ENCODE data around the gene CNBD2. TPM values are rescaled to one million over a fixed set of nuclear protein-coding genes. Genes with fewer than 3 reads are reported as not detected.
A peak's percentile ranks its signal among the peaks of the same experiment; 100 is the strongest.
"Not testable (repeated sequence)": the region's sequence is repeated elsewhere in the genome, so short reads cannot be mapped to it uniquely, and the experiment has no call there.

Gene CNBD2
- total RNA-seq, 4 donors from 2014 or later = 6.4 to 18.7 (median 8.6) TPM

GRCh38 chr20:35941620-35942019 is 26.8 kb upstream of the CNBD2 start:
- intact Hi-C loops (cut with DNase I; ENCODE audit: low total_unique reads) (no loop called here), in situ Hi-C loops (cut with MboI; ENCODE audit: low sequenced_read_pairs in 4 of 4) (no loop called here)
- TF ChIP-seq CTCF (IDR thresholded peaks at IDR 0.05 in 4 of 5, conservative IDR thresholded peaks at IDR 0.05 in 1 of 5) (no peak), POLR2A (IDR thresholded peaks at IDR 0.05) (no peak)
- no peaks in the 10 kb centered on the region for H3K27me3 ChIP-seq
- H3K9me3 ChIP-seq = no peaks in the 10 kb centered on the region
- H3K4me3 ChIP-seq = no peak overlapping the region
- no peaks in the 10 kb centered on the region for H3K4me1 ChIP-seq
- ATAC-seq (no peak), DNase-seq (no peak)
- peaks cover 0 to 50% of the 10 kb centered on the region in 2 donors for H3K36me3 ChIP-seq
- no peak overlapping the region for H3K27ac ChIP-seq

GRCh38 chr20:35942243-35942642 is 26.1 kb upstream of the CNBD2 start:
- H3K4me3 ChIP-seq = no peak overlapping the region
- TF ChIP-seq POLR2A (IDR thresholded peaks at IDR 0.05) = no peak
- TF ChIP-seq CTCF (IDR thresholded peaks at IDR 0.05 in 4 of 5, conservative IDR thresholded peaks at IDR 0.05 in 1 of 5) = no peak
- ATAC-seq (no peak), DNase-seq (no peak)
- no peaks in the 10 kb centered on the region for H3K4me1 ChIP-seq
- H3K9me3 ChIP-seq = no peaks in the 10 kb centered on the region
- no peak overlapping the region for H3K27ac ChIP-seq
- peaks cover 0 to 53% of the 10 kb centered on the region in 2 donors for H3K36me3 ChIP-seq
- intact Hi-C loops (cut with DNase I; ENCODE audit: low total_unique reads) = no loop called here
- no peaks in the 10 kb centered on the region for H3K27me3 ChIP-seq
- in situ Hi-C loops (cut with MboI; ENCODE audit: low sequenced_read_pairs in 4 of 4) = no loop called here

GRCh38 chr20:35947489-35947888 is 20.9 kb upstream of the CNBD2 start:
- in situ Hi-C loops (cut with MboI; ENCODE audit: low sequenced_read_pairs in 4 of 4) = no loop called here
- TF ChIP-seq POLR2A (IDR thresholded peaks at IDR 0.05) (no peak), CTCF (IDR thresholded peaks at IDR 0.05 in 4 of 5, conservative IDR thresholded peaks at IDR 0.05 in 1 of 5) (peak in 1 of 5 experiments; percentile 10)
- Histone ChIP-seq H3K9me3 (no peaks in the 10 kb centered on the region), H3K4me1 (peaks cover 8 to 19% of the 10 kb centered on the region in 2 donors), H3K27me3 (no peaks in the 10 kb centered on the region), H3K27ac (no peak overlapping the region), H3K4me3 (no peak overlapping the region), H3K36me3 (peaks cover 0 to 33% of the 10 kb centered on the region in 2 donors)
- ATAC-seq = no peak
- intact Hi-C loops (cut with DNase I; ENCODE audit: low total_unique reads) = no loop called here
- DNase-seq = no peak

GRCh38 chr20:35947907-35948306 is 20.5 kb upstream of the CNBD2 start:
- intact Hi-C loops (cut with DNase I; ENCODE audit: low total_unique reads) (no loop called here), in situ Hi-C loops (cut with MboI; ENCODE audit: low sequenced_read_pairs in 4 of 4) (no loop called here)
- ATAC-seq = no peak
- Histone ChIP-seq H3K4me1 (peaks cover 12 to 23% of the 10 kb centered on the region in 2 donors), H3K9me3 (no peaks in the 10 kb centered on the region), H3K4me3 (no peak overlapping the region), H3K36me3 (peaks cover 0 to 33% of the 10 kb centered on the region in 2 donors), H3K27ac (no peak overlapping the region), H3K27me3 (no peaks in the 10 kb centered on the region)
- TF ChIP-seq POLR2A (IDR thresholded peaks at IDR 0.05) (no peak), CTCF (IDR thresholded peaks at IDR 0.05 in 4 of 5, conservative IDR thresholded peaks at IDR 0.05 in 1 of 5) (no peak)
- DNase-seq = no peak

GRCh38 chr20:35950093-35950492 is 18.3 kb upstream of the CNBD2 start:
- no peak overlapping the region for H3K27ac ChIP-seq
- intact Hi-C loops (cut with DNase I; ENCODE audit: low total_unique reads) = loop anchor here (5.0 kb wide), 1 partner anchor 348 kb away; no protein-coding TSS in a partner anchor
- in situ Hi-C loops (cut with MboI; ENCODE audit: low sequenced_read_pairs in 4 of 4) = no loop called here
- ATAC-seq (no peak), DNase-seq (no peak)
- no peak overlapping the region for H3K4me3 ChIP-seq
- TF ChIP-seq CTCF (IDR thresholded peaks at IDR 0.05 in 4 of 5, conservative IDR thresholded peaks at IDR 0.05 in 1 of 5) = no peak
- TF ChIP-seq POLR2A (IDR thresholded peaks at IDR 0.05) = no peak
- peaks cover 0 to 21% of the 10 kb centered on the region in 2 donors for H3K36me3 ChIP-seq
- H3K4me1 ChIP-seq = peaks cover 19 to 29% of the 10 kb centered on the region in 2 donors
- H3K9me3 ChIP-seq = no peaks in the 10 kb centered on the region
- no peaks in the 10 kb centered on the region for H3K27me3 ChIP-seq

- H3K4me3 ChIP-seq; H3K9me3 ChIP-seq; H3K27me3 ChIP-seq; DNase-seq; ATAC-seq; in situ Hi-C loops (cut with MboI; ENCODE audit: low sequenced_read_pairs in 4 of 4): not testable (repeated sequence)
- Histone ChIP-seq H3K4me1 (peaks cover 27 to 33% of the 10 kb centered on the region in 2 donors), H3K27ac (peak overlapping the region; percentile 92 to 99 (median 96)), H3K36me3 (peaks cover 0 to 15% of the 10 kb centered on the region in 2 donors)
- intact Hi-C loops (cut with DNase I; ENCODE audit: low total_unique reads) = loop anchor here (5.0 kb wide), 1 partner anchor 350 kb away; no protein-coding TSS in a partner anchor
Measured at GRCh38 chr20:35952080-35952479, 16.3 kb upstream of the CNBD2 start.

Measured in gastrocnemius medialis (tissue), 4 donors.